IMR-90 (cell line): ENCODE data around the gene SP2. TPM values are rescaled to one million over a fixed set of nuclear protein-coding genes. Genes with fewer than 3 reads are reported as not detected.

ENCODE experiments used
- ATAC-seq: fragments of 200-7000 bp; cut with Tn5 transposase; 2 replicates; pipeline ENCODE4 v1.9.1; 2020; ENCODE audit warnings: low read depth, mild to moderate bottlenecking, moderate library complexity
- BruUV-seq: library from RNA; stranded (reverse); fragments of 400-500 nt; replicated peaks from 2 replicates; lab custom pipeline; 2021; lab: Mats Ljungman, UMichigan
- CTCF ChIA-PET: fragments of 300-600 bp; formaldehyde crosslinking; extraction: SDS; loops from one replicate; lab custom pipeline; 2021; ENCODE audit warnings: antibody characterized with exemption; lab: Yijun Ruan, JAX
- POLR2A ChIA-PET: fragments of 300-600 bp; sonication (Branson Sonifier 250); formaldehyde crosslinking; loops from one replicate; lab custom pipeline; 2022; ENCODE audit warnings: antibody characterized with exemption; ENCODE audit not compliant: unreplicated experiment; lab: Charles Lee
- DNase-seq: peaks from one replicate; pipeline ENCODE4 v3.0.0; 2013
- H2AFZ ChIP-seq: replicated peaks from 2 replicates; pipeline ENCODE3; 2013; ENCODE audit warnings: low read length, mild to moderate bottlenecking; ENCODE audit not compliant: poor library complexity
- H2AK5ac ChIP-seq: 2 replicates; pipeline ENCODE4 v1.6.1; 2013; ENCODE audit warnings: low read depth, low read length, inconsistent platforms
- H2AK9ac ChIP-seq: replicated peaks from 2 replicates; pipeline ENCODE3; 2013; ENCODE audit warnings: mild to moderate bottlenecking, low read depth, low read length, moderate library complexity; ENCODE audit not compliant: poor library complexity
- H2BK120ac ChIP-seq: 2 replicates; pipeline ENCODE4 v1.6.1; 2013; ENCODE audit warnings: low read depth, low read length, inconsistent platforms
- H2BK15ac ChIP-seq: 3 replicates; pipeline ENCODE4 v1.6.1; 2013; ENCODE audit warnings: low read depth, low read length, inconsistent platforms
- H2BK20ac ChIP-seq: 2 replicates; pipeline ENCODE4 v1.6.1; 2013; ENCODE audit warnings: low read depth, mild to moderate bottlenecking, inconsistent platforms, low read length, moderate library complexity
- H2BK5ac ChIP-seq: 2 replicates; pipeline ENCODE4 v1.6.1; 2013; ENCODE audit warnings: mild to moderate bottlenecking, low read depth, low read length, inconsistent platforms; ENCODE audit not compliant: poor library complexity, severe bottlenecking
- H3K14ac ChIP-seq: replicated peaks from 2 replicates; pipeline ENCODE4 v1.6.1; 2013; ENCODE audit warnings: low read depth, low read length, inconsistent platforms
- H3K18ac ChIP-seq: 2 replicates; pipeline ENCODE4 v1.6.1; 2013; ENCODE audit warnings: low read depth, low read length, control low read depth
- H3K23ac ChIP-seq: 2 replicates; pipeline ENCODE4 v1.6.1; 2013; ENCODE audit warnings: low read depth, low read length, inconsistent platforms
- H3K27ac ChIP-seq: 2 replicates; pipeline ENCODE4 v1.5.1; 2013; ENCODE audit warnings: mild to moderate bottlenecking, control low read depth, low read length; ENCODE audit not compliant: insufficient read depth
- H3K27me3 ChIP-seq: 2 replicates; pipeline ENCODE4 v1.6.1; 2013; ENCODE audit warnings: low read length; ENCODE audit not compliant: control insufficient read depth, insufficient read depth
- H3K36me3 ChIP-seq: 2 replicates; pipeline ENCODE4 v1.6.1; 2013; ENCODE audit warnings: low read length, mixed read lengths; ENCODE audit not compliant: control insufficient read depth, insufficient read depth
- H3K4ac ChIP-seq: 2 replicates; pipeline ENCODE4 v1.6.1; 2013; ENCODE audit warnings: low read depth, low read length, inconsistent platforms
- H3K4me1 ChIP-seq: 2 replicates; pipeline ENCODE4 v1.6.1; 2013; ENCODE audit warnings: low read length, mixed read lengths; ENCODE audit not compliant: control insufficient read depth, insufficient read depth
- H3K4me2 ChIP-seq: 2 replicates; pipeline ENCODE4 v1.6.1; 2013; ENCODE audit warnings: low read depth, mild to moderate bottlenecking, control low read depth, low read length, moderate library complexity
- H3K4me3 ChIP-seq: 2 replicates; pipeline ENCODE4 v1.5.1; 2013; ENCODE audit warnings: low read depth, mild to moderate bottlenecking, control low read depth, low read length, moderate library complexity; ENCODE audit not compliant: insufficient read depth
- H3K56ac ChIP-seq: 2 replicates; pipeline ENCODE4 v1.6.1; 2013; ENCODE audit warnings: low read length, inconsistent platforms; ENCODE audit not compliant: insufficient read depth; ENCODE audit errors: extremely low read depth
- H3K79me1 ChIP-seq, 2 experiments: 2 replicates each; pipeline ENCODE4 v1.6.1; 2013; ENCODE audit warnings: low read length in 2 of 2, inconsistent platforms in 1 of 2, low read depth in 1 of 2
- H3K9ac ChIP-seq: 2 replicates; pipeline ENCODE4 v1.6.1; 2013; ENCODE audit warnings: low read depth, low read length, control low read depth
- H3K9me1 ChIP-seq: 2 replicates; pipeline ENCODE4 v1.6.1; 2013; ENCODE audit warnings: low read length, inconsistent platforms; ENCODE audit not compliant: insufficient read depth
- H3K9me3 ChIP-seq: 2 replicates; pipeline ENCODE4 v1.6.1; 2013; ENCODE audit warnings: low read length; ENCODE audit not compliant: control insufficient read depth, insufficient read depth
- H4K20me1 ChIP-seq: 2 replicates; pipeline ENCODE4 v1.6.1; 2013; ENCODE audit warnings: low read length, inconsistent platforms; ENCODE audit not compliant: insufficient read depth
- H4K5ac ChIP-seq: 2 replicates; pipeline ENCODE4 v1.6.1; 2013; ENCODE audit warnings: mild to moderate bottlenecking, low read depth, low read length, control low read depth
- H4K8ac ChIP-seq, 2 experiments: 2 replicates each; pipeline ENCODE4 v1.6.1; 2013; ENCODE audit warnings: low read depth in 2 of 2, low read length in 2 of 2, control low read depth in 1 of 2, inconsistent platforms in 1 of 2
- H4K91ac ChIP-seq: 2 replicates; pipeline ENCODE4 v1.6.1; 2013; ENCODE audit warnings: low read depth, low read length, inconsistent platforms; ENCODE audit not compliant: insufficient read depth
- BHLHE40 ChIP-seq: fragments of 150-350 bp; IDR thresholded peaks from 2 replicates; pipeline ENCODE4 v1.6.1; 2016; ENCODE audit warnings: mild to moderate bottlenecking, low read depth, low read length
- POLR2A ChIP-seq: IDR thresholded peaks from 2 replicates; pipeline ENCODE4 v1.6.1; 2012; ENCODE audit warnings: mild to moderate bottlenecking, low read depth, low read length
- SMC3 ChIP-seq: fragments of 150-350 bp; IDR thresholded peaks from 2 replicates; pipeline ENCODE4 v1.6.1; 2016; ENCODE audit warnings: low read depth, mild to moderate bottlenecking, antibody characterized with exemption, low read length, moderate library complexity
- whole genome bisulfite sequencing, 2 experiments: methylation state at CpG; one replicate each; pipeline versions ENCODE4 v1.1.5 to v1.1.7; 2013; ENCODE audit warnings: missing lambda C conversion rate in 2 of 2; ENCODE audit not compliant: insufficient read length in 1 of 2; ENCODE audit errors: extremely low coverage in 2 of 2; 5-methylcytosine and 5-hydroxymethylcytosine counted together
- dilution Hi-C: fragments of 300-500 bp; cut with HindIII; formaldehyde crosslinking; loops from one replicate; pipeline ENCODE4 v1.14.3; 2018; ENCODE audit warnings: low sequenced_read_pairs; ENCODE audit not compliant: unreplicated experiment
- in situ Hi-C: fragments of 300-500 bp; cut with MboI; formaldehyde crosslinking; loops from 3 replicates; pipeline ENCODE4 v1.14.3; 2019; ENCODE audit warnings: low sequenced_read_pairs, inconsistent platforms, mixed read lengths
- intact Hi-C: fragments of 100-400 bp; cut with micrococcal nuclease; formaldehyde crosslinking; loops from 2 replicates; pipeline ENCODE4 v1.10.0; 2022
- polyA plus RNA-seq, 3 experiments: library from polyadenylated mRNA; depleted of rRNA; stranded (reverse); fragments of >200 nt; gene quantifications; 2 replicates each; pipeline ENCODE4 v1.2.3, GENCODE V29; 2012; ENCODE audit warnings: low replicate concordance in 1 of 3
- total RNA-seq: library from RNA; depleted of rRNA; stranded (reverse); fragments of >200 nt; gene quantifications from 2 replicates; pipeline ENCODE4 v1.2.3, GENCODE V29; 2012

Gene SP2
- total and polyA plus RNA-seq, 2 of the 4 experiments (the other 2 are of a cell fraction): 0.72 to 13.8 TPM

DNA sequence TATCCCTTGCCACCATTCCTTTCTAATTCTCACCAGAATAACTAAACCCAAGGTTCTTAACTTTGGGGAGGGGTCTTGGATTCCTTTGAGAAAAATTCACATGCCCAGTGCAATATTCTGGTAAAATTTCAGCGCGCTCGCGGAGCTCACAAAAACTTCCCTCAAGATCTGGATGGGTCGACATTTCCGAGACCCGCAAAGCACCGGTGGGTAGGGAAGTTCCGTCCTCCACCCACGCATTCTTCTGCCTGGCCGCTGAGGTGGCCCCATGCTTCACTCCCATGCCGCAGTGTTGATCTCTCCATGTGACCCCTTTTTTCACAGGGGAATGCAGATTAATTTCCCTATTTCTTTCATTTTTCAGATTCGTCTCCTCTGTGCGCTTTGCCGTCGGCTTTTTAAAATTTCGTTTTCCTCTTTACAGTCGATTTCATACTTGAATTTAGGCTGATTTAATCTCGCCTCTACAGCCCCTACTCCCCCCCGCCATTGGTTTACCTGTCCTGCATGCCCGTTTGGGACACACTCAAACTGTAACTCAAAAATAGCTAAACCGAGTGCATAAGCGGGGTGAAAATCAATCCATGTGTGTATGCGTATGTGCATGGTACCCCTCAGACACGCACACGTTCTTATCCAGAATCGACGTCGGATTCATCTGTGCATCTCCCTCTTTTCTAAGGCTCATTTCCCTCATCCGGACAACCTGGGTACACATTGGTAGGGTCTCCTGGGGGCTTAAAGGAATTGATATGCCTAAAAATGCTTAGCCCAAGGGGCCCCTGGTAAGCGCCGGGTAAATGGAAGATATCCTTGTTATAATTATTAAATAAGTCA is 43.7 kb upstream of the SP2 start:
- no peaks in the 10 kb centered on the region for H3K9me3 ChIP-seq
- ChIA-PET POLR2A (no interaction called here), CTCF (no interaction called here)
- H2BK15ac ChIP-seq: no peak overlapping the region
- no peak overlapping the region for H4K91ac ChIP-seq
- H3K4me3 ChIP-seq: no peak overlapping the region
- no peaks in the 10 kb centered on the region for H3K36me3 ChIP-seq
- dilution Hi-C loops (no loop called here), intact Hi-C loops (no loop called here), in situ Hi-C loops (no loop called here)
- peaks cover 86% of the 10 kb centered on the region for H3K27me3 ChIP-seq
- DNase-seq (no peak), ATAC-seq (no peak)
- H3K4me1 ChIP-seq: no peaks in the 10 kb centered on the region
- no peak overlapping the region for H3K27ac ChIP-seq
- H3K9me1 ChIP-seq: no peaks in the 10 kb centered on the region
- H3K9ac ChIP-seq: no peak overlapping the region
- WGBS, 2 experiments: 31% methylated on average over 11 of the region's 32 CpGs; no CpG with 5 or more reads in 1 of the 2 experiments
- H2BK120ac ChIP-seq: no peak overlapping the region
- no peak overlapping the region for H4K8ac ChIP-seq
- TF ChIP-seq BHLHE40 (no peak), SMC3 (no peak), POLR2A (no peak)
- H2AK9ac ChIP-seq: no peak overlapping the region
- H2AFZ ChIP-seq: no peak overlapping the region
- H3K56ac ChIP-seq: no peak overlapping the region
- H2BK20ac ChIP-seq: no peak overlapping the region
- H3K23ac ChIP-seq: no peak overlapping the region
- H2AK5ac ChIP-seq: no peak overlapping the region
- no TSS peak for BruUV-seq
- H2BK5ac ChIP-seq: no peak overlapping the region
- H3K18ac ChIP-seq: no peak overlapping the region
- H3K14ac ChIP-seq: no peak overlapping the region
- no peak overlapping the region for H3K4ac ChIP-seq
- H4K5ac ChIP-seq: no peak overlapping the region
- no peak overlapping the region for H3K4me2 ChIP-seq
- H4K20me1 ChIP-seq: no peaks in the 10 kb centered on the region
- no peaks in the 10 kb centered on the region for H3K79me1 ChIP-seq
